ENCODE results near the gene VPS8. TPM values are rescaled to one million over a fixed set of nuclear protein-coding genes. Genes with fewer than 3 reads are reported as not detected.

VPS8 gene
- total RNA-seq, 1 experiment from 2014 or later, result 72.3 TPM

DNA sequence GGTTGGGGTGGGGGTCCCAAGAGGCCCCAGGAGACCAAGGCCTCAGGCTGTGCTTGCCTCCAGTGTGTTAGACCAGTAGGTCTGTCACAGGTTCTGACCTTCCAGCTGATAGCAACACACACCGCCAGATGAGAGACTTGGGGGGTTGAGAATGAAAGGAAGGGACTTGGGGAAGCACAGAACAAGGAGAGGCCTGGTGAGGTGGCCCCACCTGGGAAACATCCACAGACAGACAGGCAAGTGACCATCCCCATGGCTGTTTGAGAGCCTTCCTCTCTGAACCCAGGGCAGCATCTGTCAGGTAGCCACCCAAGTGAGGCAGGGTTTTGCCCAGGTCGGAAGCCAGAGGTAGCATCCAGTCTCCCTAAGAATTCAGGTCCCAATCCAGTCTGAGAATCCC is 35.0 kb upstream of the VPS8 start:
- no peak for ATAC-seq
- no peak for TF ChIP-seq POLR2AphosphoS5 (IDR thresholded peaks at IDR 0.05; ENCODE audit: low read depth, low read length)
- TF ChIP-seq CTCF (IDR thresholded peaks at IDR 0.05), result no peak
- TF ChIP-seq TCF7L2 (IDR thresholded peaks at IDR 0.05; ENCODE audit: low read depth, low read length), result no peak
- TF ChIP-seq SIN3A (IDR thresholded peaks at IDR 0.05; ENCODE audit: borderline replicate concordance, insufficient read depth, low read depth, low read length), result no peak
- no peak for TF ChIP-seq REST (IDR thresholded peaks at IDR 0.05; ENCODE audit: insufficient read depth in 1 of 2, low read depth in 2 of 2, low read length in 1 of 2)

GRCh38 chr3:184777566-184778356 is 34.2 kb upstream of the VPS8 start:
- Histone ChIP-seq H3K4me1 (ENCODE audit: control insufficient read depth, insufficient read depth, low read length) (no peaks in the 10 kb centered on the region), H3K27me3 (ENCODE audit: control insufficient read depth, insufficient read depth, low read length) (0 out of 2 replicates have a peak, but pooled peaks cover 4% of the 10 kb centered on the region), H3K27ac (ENCODE audit: low read length) (no peak overlapping the region), H3K4me3 (ENCODE audit: low read depth in 2 of 2, low read length in 2 of 2) (no peak overlapping the region), H3K36me3 (ENCODE audit: control insufficient read depth, insufficient read depth, low read length) (no peaks in the 10 kb centered on the region), H3K9me3 (ENCODE audit: control insufficient read depth, insufficient read depth, low read depth, low read length) (no peaks in the 10 kb centered on the region)
- intact Hi-C loops (cut with micrococcal nuclease; ENCODE audit: unreplicated experiment) (loop anchor here (1.0 kb wide), 1 partner anchor 216 kb away; the partner anchor contains the start of gene EPHB3), in situ Hi-C loops (cut with HindIII; ENCODE audit: low pct_unique_long_range_greater_than_20kb, low sequenced_read_pairs) (no loop called here)
- ChIA-PET CTCF (no interaction called here), POLR2A (interaction anchor here (1.1 kb wide), 1 partner anchor 216 kb away, joined by 4 read pairs; the partner anchor contains the start of gene EPHB3)
- peak; percentile 71 for DNase-seq (ENCODE audit: low read depth, low spot score)
- no TSS peak for BruUV-seq (replicated peaks)
- TF ChIP-seq SIN3A (IDR thresholded peaks at IDR 0.05; ENCODE audit: borderline replicate concordance, insufficient read depth, low read depth, low read length) (no peak), TCF7L2 (IDR thresholded peaks at IDR 0.05; ENCODE audit: low read depth, low read length) (no peak), POLR2AphosphoS5 (IDR thresholded peaks at IDR 0.05; ENCODE audit: low read depth, low read length) (no peak), REST (IDR thresholded peaks at IDR 0.05; ENCODE audit: insufficient read depth in 1 of 2, low read depth in 2 of 2, low read length in 1 of 2) (no peak), CTCF (IDR thresholded peaks at IDR 0.05) (peak; percentile 85)
- ATAC-seq, result peak; percentile 93

More for the DNA sequence above, 35.0 kb upstream of the VPS8 start:
- Histone ChIP-seq H3K27ac (ENCODE audit: low read length) (no peak overlapping the region), H3K27me3 (ENCODE audit: control insufficient read depth, insufficient read depth, low read length) (peaks cover 4% of the 10 kb centered on the region; the same call in 1 of the 2 replicates), H3K9me3 (ENCODE audit: control insufficient read depth, insufficient read depth, low read depth, low read length) (no peaks in the 10 kb centered on the region), H3K4me1 (ENCODE audit: control insufficient read depth, insufficient read depth, low read length) (no peaks in the 10 kb centered on the region), H3K36me3 (ENCODE audit: control insufficient read depth, insufficient read depth, low read length) (no peaks in the 10 kb centered on the region), H3K4me3 (ENCODE audit: low read depth in 2 of 2, low read length in 2 of 2) (no peak overlapping the region)
- ChIA-PET CTCF (no interaction called here), POLR2A (no interaction called here)
- intact Hi-C loops (cut with micrococcal nuclease; ENCODE audit: unreplicated experiment), result loop anchor here (1.0 kb wide), 1 partner anchor 216 kb away; the partner anchor contains the start of gene EPHB3
- no peak for DNase-seq (ENCODE audit: low read depth, low spot score)
- BruUV-seq (replicated peaks), result no TSS peak
- in situ Hi-C loops (cut with HindIII; ENCODE audit: low pct_unique_long_range_greater_than_20kb, low sequenced_read_pairs), result no loop called here

Data from Panc1 (cell line).